ENCODE results near the gene ZFP62.
"Not testable (repeated sequence)": the region's sequence is repeated elsewhere in the genome, so short reads cannot be mapped to it uniquely, and the experiment has no call there.

DNA sequence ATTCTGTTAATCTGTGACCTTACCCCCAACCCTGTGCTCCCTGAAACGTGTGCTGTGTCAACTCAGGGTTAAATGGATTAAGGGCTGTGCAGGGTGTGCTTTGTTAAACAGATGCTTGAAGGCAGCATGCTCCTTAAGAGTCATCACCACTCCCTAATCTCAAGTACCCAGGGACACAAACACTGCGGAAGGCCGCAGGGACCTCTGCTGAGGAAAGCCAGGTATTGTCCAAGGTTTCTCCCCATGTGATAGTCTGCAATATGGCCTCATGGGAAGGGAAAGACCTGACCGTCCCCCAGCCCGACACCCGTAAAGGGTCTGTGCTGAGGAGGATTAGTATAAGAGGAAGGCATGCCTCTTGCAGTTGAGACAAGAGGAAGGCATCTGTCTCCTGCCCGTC, 33.7 kb downstream of the ZFP62 start:
- TF ChIP-seq POLR2A (IDR thresholded peaks at IDR 0.05; ENCODE audit: low read depth, low read length); POLR2AphosphoS5 (IDR thresholded peaks at IDR 0.05; ENCODE audit: low read depth, low read length); SPI1 (IDR thresholded peaks at IDR 0.05; ENCODE audit: low read depth, low read length); TAF1 (IDR thresholded peaks at IDR 0.05; ENCODE audit: low read depth, low read length); POU2F2 (IDR thresholded peaks at IDR 0.05; ENCODE audit: low read depth, low read length); PAX5 (IDR thresholded peaks at IDR 0.05; ENCODE audit: insufficient read depth, low read length, severe bottlenecking): not testable (repeated sequence)

Data from GM12891 (cell line).